Neural progenitor cell (in vitro differentiated cells): ENCODE results near the gene ERGIC1. TPM values are rescaled to one million over a fixed set of nuclear protein-coding genes. Genes with fewer than 3 reads are reported as not detected.

Experiments used
- DNase-seq: peaks from one replicate; pipeline ENCODE4 v3.0.0-alpha.2; 2016; ENCODE audit warnings: low spot score
- H2AFZ ChIP-seq: fragments of 200-600 bp; sonication (generic); replicated peaks from 2 replicates; pipeline ENCODE4 v1.6.1; 2016; ENCODE audit warnings: antibody characterized with exemption
- H3F3A ChIP-seq: fragments of 200-600 bp; sonication (generic); 2 replicates; pipeline ENCODE4 v1.6.1; 2016; ENCODE audit warnings: antibody characterized with exemption, low read depth
- H3K27ac ChIP-seq: fragments of 200-600 bp; sonication (generic); 2 replicates; pipeline ENCODE4 v1.5.1; 2016; ENCODE audit warnings: mild to moderate bottlenecking
- H3K27me3 ChIP-seq: fragments of 200-600 bp; sonication (generic); 2 replicates; pipeline ENCODE4 v1.6.1; 2016; ENCODE audit warnings: mild to moderate bottlenecking, moderate library complexity
- H3K36me3 ChIP-seq: fragments of 200-600 bp; sonication (generic); 2 replicates; pipeline ENCODE4 v1.5.1; 2016
- H3K4me1 ChIP-seq: fragments of 200-600 bp; sonication (generic); 2 replicates; pipeline ENCODE4 v1.6.1; 2016; ENCODE audit warnings: mixed run types
- H3K4me2 ChIP-seq: fragments of 200-600 bp; sonication (generic); 2 replicates; pipeline ENCODE4 v1.6.1; 2016
- H3K4me3 ChIP-seq: fragments of 200-600 bp; sonication (generic); 2 replicates; pipeline ENCODE4 v1.5.1; 2016
- H3K79me2 ChIP-seq: fragments of 200-600 bp; sonication (generic); 2 replicates; pipeline ENCODE4 v1.6.1; 2016; ENCODE audit warnings: low read depth
- H3K9ac ChIP-seq: fragments of 200-600 bp; sonication (generic); 2 replicates; pipeline ENCODE4 v1.6.1; 2016
- H3K9me3 ChIP-seq: fragments of 200-600 bp; sonication (generic); 2 replicates; pipeline ENCODE4 v1.5.1; 2016; ENCODE audit warnings: low read depth
- H4K20me1 ChIP-seq: fragments of 200-600 bp; sonication (generic); 2 replicates; pipeline ENCODE4 v1.6.1; 2016; ENCODE audit warnings: low read depth
- H3K27ac Mint-ChIP-seq: 3 replicates; pipeline ENCODE4 v1.8.0; 2021; ENCODE audit warnings: mixed read lengths
- H3K27me3 Mint-ChIP-seq: 2 replicates; pipeline ENCODE4 v1.8.0; 2022; ENCODE audit warnings: low read depth, mild to moderate bottlenecking, inconsistent platforms, moderate library complexity, mixed read lengths; ENCODE audit not compliant: insufficient read depth
- H3K36me3 Mint-ChIP-seq: 3 replicates; pipeline ENCODE4 v1.8.0; 2021; ENCODE audit warnings: mixed read lengths
- H3K4me1 Mint-ChIP-seq: 3 replicates; pipeline ENCODE4 v1.8.0; 2021; ENCODE audit warnings: mixed read lengths
- H3K4me3 Mint-ChIP-seq: 3 replicates; pipeline ENCODE4 v1.8.0; 2021; ENCODE audit warnings: mild to moderate bottlenecking, moderate library complexity, mixed read lengths
- H3K9me3 Mint-ChIP-seq: 3 replicates; pipeline ENCODE4 v1.8.0; 2020; ENCODE audit warnings: mixed read lengths
- EZH2 ChIP-seq: fragments of 200-600 bp; sonication (generic); IDR thresholded peaks from 2 replicates; pipeline ENCODE4 v1.6.1; 2017; ENCODE audit warnings: antibody characterized with exemption, mild to moderate bottlenecking, moderate library complexity
- EZH2phosphoT487 ChIP-seq: fragments of 200-600 bp; sonication (generic); IDR thresholded peaks from 2 replicates; pipeline ENCODE4 v1.6.1; 2017; ENCODE audit warnings: antibody characterized with exemption
- total RNA-seq: library from RNA; depleted of rRNA; stranded (reverse); fragments of >200 nt; gene quantifications from 2 replicates; pipeline ENCODE4 v1.2.3, GENCODE V29; 2015; ENCODE audit warnings: low replicate concordance
- TF ChIP-seq, protein P1 (sequence below): fragments of 200-600 bp; sonication (generic); IDR thresholded peaks from 2 replicates; pipeline ENCODE4 v1.5.1; 2017; ENCODE audit warnings: antibody characterized with exemption, mild to moderate bottlenecking

The ERGIC1 gene
- total RNA-seq, 1 donor from 2014 or later: 28.7 TPM

DNA sequence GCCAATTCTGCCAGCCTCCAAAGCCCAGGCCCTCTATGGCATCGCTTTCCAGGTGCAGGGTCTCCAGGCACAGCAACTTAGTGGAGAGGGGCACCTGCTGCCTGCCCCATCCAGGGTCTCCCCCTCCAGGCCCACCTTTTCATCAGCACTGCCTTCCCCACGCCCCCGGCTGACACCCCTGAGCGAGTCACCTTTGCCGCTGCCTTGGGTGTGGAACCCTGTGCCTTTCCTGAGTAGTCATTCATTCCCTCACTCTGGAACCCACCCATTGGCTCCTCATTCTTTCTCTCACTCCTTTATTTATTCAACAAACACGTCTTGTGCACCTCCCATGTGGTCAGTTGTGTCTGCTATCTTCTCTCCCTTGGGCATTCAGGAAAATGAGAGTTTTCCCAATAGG, 110.7 kb downstream of the ERGIC1 start:
- H3K9ac ChIP-seq: no peak overlapping the region
- no peaks in the 10 kb centered on the region for H3K79me2 ChIP-seq
- Mint-ChIP-seq H3K4me3 (no peak overlapping the region), H3K27me3 (no peaks in the 10 kb centered on the region), H3K9me3 (no peaks in the 10 kb centered on the region), H3K27ac (no peak overlapping the region), H3K4me1 (peaks cover 11% of the 10 kb centered on the region), H3K36me3 (peaks cover 20% of the 10 kb centered on the region)
- H2AFZ ChIP-seq: no peak overlapping the region
- no peaks in the 10 kb centered on the region for H3K36me3 ChIP-seq
- H4K20me1 ChIP-seq: no peaks in the 10 kb centered on the region
- no peaks in the 10 kb centered on the region for H3K27me3 ChIP-seq
- H3F3A ChIP-seq: no peaks in the 10 kb centered on the region
- TF ChIP-seq, protein P1, sequence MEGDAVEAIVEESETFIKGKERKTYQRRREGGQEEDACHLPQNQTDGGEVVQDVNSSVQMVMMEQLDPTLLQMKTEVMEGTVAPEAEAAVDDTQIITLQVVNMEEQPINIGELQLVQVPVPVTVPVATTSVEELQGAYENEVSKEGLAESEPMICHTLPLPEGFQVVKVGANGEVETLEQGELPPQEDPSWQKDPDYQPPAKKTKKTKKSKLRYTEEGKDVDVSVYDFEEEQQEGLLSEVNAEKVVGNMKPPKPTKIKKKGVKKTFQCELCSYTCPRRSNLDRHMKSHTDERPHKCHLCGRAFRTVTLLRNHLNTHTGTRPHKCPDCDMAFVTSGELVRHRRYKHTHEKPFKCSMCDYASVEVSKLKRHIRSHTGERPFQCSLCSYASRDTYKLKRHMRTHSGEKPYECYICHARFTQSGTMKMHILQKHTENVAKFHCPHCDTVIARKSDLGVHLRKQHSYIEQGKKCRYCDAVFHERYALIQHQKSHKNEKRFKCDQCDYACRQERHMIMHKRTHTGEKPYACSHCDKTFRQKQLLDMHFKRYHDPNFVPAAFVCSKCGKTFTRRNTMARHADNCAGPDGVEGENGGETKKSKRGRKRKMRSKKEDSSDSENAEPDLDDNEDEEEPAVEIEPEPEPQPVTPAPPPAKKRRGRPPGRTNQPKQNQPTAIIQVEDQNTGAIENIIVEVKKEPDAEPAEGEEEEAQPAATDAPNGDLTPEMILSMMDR: no peak
- no peak for TF ChIP-seq EZH2phosphoT487
- TF ChIP-seq EZH2: no peak
- DNase-seq: no peak
- H3K4me2 ChIP-seq: no peak overlapping the region
- H3K4me1 ChIP-seq: no peaks in the 10 kb centered on the region
- H3K27ac ChIP-seq: no peak overlapping the region
- H3K9me3 ChIP-seq: no peaks in the 10 kb centered on the region
- H3K4me3 ChIP-seq: no peak overlapping the region

DNA sequence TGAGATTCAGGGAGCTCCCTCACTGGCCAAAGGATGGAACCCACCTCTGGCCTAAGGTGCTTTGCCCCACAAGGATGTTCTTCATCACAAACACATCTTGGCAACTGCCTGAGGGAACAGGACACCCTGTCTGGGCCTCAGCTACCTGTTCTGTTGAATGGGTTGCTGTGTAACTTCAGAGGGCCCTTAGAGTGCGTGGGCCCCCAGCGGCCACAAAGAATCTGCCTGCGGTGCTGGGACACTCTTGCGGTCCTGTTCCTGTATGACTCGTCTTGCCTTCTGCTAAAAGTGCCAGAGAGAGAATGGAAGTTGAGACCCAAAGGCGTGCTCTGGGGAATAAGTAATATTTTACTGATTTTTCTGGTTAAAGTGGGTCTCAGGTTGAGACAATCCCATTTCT, 111.1 kb downstream of the ERGIC1 start:
- DNase-seq: no peak
- Histone ChIP-seq H4K20me1 (no peaks in the 10 kb centered on the region), H3K4me2 (no peak overlapping the region), H3K27me3 (no peaks in the 10 kb centered on the region), H3F3A (no peaks in the 10 kb centered on the region), H3K36me3 (no peaks in the 10 kb centered on the region), H3K27ac (no peak overlapping the region), H3K4me3 (no peak overlapping the region), H2AFZ (no peak overlapping the region), H3K9ac (no peak overlapping the region), H3K79me2 (no peaks in the 10 kb centered on the region), H3K9me3 (no peaks in the 10 kb centered on the region), H3K4me1 (no peaks in the 10 kb centered on the region)
- Mint-ChIP-seq H3K36me3 (peaks cover 20% of the 10 kb centered on the region), H3K27ac (no peak overlapping the region), H3K4me1 (peaks cover 7% of the 10 kb centered on the region), H3K4me3 (no peak overlapping the region), H3K9me3 (no peaks in the 10 kb centered on the region), H3K27me3 (no peaks in the 10 kb centered on the region)
- no peak for TF ChIP-seq EZH2
- TF ChIP-seq EZH2phosphoT487: no peak
- TF ChIP-seq, protein P1: no peak

DNA sequence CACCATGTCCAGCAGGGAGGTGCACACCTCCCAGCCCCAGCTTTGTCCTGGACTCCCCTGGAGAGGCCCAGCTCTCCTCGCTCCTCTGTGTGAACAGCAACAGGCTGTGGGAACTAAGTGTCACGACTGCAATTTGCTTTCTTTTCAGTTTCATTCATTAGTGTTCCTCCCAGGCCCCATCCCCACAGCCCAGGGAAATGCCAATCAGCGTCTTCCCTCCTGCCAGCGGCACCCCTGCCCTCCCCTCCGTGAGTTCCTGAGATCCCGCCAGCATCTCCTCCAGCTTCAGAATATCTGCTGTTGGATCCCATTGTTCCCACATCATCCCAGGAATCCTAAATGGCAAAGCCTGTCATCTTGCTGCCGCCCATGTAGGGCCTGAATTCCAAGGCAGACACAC, 112.1 kb downstream of the ERGIC1 start:
- no peaks in the 10 kb centered on the region for H3K27me3 Mint-ChIP-seq
- no peak overlapping the region for H3K4me3 Mint-ChIP-seq
- no peak overlapping the region for H3K27ac ChIP-seq
- no peaks in the 10 kb centered on the region for H3K36me3 ChIP-seq
- H3K79me2 ChIP-seq: no peaks in the 10 kb centered on the region
- H3K4me2 ChIP-seq: no peak overlapping the region
- no peak for DNase-seq
- no peaks in the 10 kb centered on the region for H3K27me3 ChIP-seq
- no peak overlapping the region for H2AFZ ChIP-seq
- no peak overlapping the region for H3K9ac ChIP-seq
- H3K9me3 Mint-ChIP-seq: no peaks in the 10 kb centered on the region
- no peaks in the 10 kb centered on the region for H4K20me1 ChIP-seq
- H3K27ac Mint-ChIP-seq: no peak overlapping the region
- peaks cover 4% of the 10 kb centered on the region for H3K4me1 Mint-ChIP-seq
- H3K4me1 ChIP-seq: no peaks in the 10 kb centered on the region
- TF ChIP-seq, protein P1: no peak
- no peak for TF ChIP-seq EZH2phosphoT487
- no peak overlapping the region for H3K4me3 ChIP-seq
- H3K36me3 Mint-ChIP-seq: peaks cover 20% of the 10 kb centered on the region
- no peaks in the 10 kb centered on the region for H3K9me3 ChIP-seq
- no peaks in the 10 kb centered on the region for H3F3A ChIP-seq

DNA sequence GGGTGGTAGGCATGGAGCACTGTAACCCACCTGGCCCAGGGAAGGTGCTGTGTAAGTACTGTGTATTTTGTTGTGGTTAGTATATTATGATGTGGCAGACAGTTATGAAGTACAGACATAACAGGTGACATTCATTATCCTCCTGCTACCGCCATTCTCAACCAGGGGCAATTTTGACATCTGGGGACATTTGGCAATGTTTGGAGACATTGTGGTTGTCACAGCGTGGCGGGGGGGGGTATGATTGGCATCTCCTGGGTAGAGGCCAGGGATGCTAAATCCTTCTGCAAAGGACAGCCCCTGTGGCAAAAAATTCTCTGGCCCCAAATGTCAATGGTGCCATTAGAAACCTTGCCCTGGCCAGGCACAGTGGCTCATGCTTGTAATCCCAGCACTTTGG, 115.4 kb downstream of the ERGIC1 start:
- no peak overlapping the region for H3K4me2 ChIP-seq
- H3K9me3 ChIP-seq: no peaks in the 10 kb centered on the region
- Mint-ChIP-seq H3K27me3 (no peaks in the 10 kb centered on the region), H3K9me3 (no peaks in the 10 kb centered on the region), H3K4me3 (no peak overlapping the region), H3K27ac (peak overlapping the region; percentile 32), H3K4me1 (no peaks in the 10 kb centered on the region), H3K36me3 (peaks cover 19% of the 10 kb centered on the region)
- H2AFZ ChIP-seq: no peak overlapping the region
- no peaks in the 10 kb centered on the region for H3K36me3 ChIP-seq
- no peaks in the 10 kb centered on the region for H4K20me1 ChIP-seq
- H3F3A ChIP-seq: no peaks in the 10 kb centered on the region
- H3K9ac ChIP-seq: no peak overlapping the region
- no peak overlapping the region for H3K27ac ChIP-seq
- TF ChIP-seq EZH2 (no peak), EZH2phosphoT487 (no peak)
- TF ChIP-seq, protein P1: no peak
- DNase-seq: no peak
- no peaks in the 10 kb centered on the region for H3K79me2 ChIP-seq
- no peaks in the 10 kb centered on the region for H3K27me3 ChIP-seq
- no peak overlapping the region for H3K4me3 ChIP-seq
- no peaks in the 10 kb centered on the region for H3K4me1 ChIP-seq
